ENCODE measurements around the gene AHCYL2. TPM values are rescaled to one million over a fixed set of nuclear protein-coding genes. Genes with fewer than 3 reads are reported as not detected.
A peak's percentile ranks its signal among the peaks of the same experiment; 100 is the strongest.

AHCYL2 gene
- total and polyA plus RNA-seq, 2 experiments from 2014 or later: 7.8 to 29.4 TPM

DNA sequence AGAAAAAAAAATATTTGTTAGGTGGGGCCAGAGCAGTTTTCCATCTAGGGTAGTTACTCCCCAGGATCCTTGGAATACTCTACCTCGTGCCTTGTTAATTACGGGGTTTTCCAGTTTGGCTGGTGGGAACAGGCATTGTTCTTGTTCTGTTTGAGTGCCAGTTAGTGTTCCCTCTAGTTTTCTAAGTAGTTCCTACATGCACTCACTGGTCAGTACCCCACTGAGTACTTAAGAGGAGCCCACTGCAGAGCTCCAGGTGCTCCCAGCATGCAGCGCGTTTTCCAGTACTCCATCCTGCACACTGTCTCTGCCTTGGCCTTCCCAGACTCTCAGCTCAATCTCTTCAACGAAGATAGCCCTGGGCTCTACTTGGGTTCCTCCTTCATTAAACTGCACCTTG lies 58.0 kb downstream of the AHCYL2 start (continued):
- TF ChIP-seq, protein P1, sequence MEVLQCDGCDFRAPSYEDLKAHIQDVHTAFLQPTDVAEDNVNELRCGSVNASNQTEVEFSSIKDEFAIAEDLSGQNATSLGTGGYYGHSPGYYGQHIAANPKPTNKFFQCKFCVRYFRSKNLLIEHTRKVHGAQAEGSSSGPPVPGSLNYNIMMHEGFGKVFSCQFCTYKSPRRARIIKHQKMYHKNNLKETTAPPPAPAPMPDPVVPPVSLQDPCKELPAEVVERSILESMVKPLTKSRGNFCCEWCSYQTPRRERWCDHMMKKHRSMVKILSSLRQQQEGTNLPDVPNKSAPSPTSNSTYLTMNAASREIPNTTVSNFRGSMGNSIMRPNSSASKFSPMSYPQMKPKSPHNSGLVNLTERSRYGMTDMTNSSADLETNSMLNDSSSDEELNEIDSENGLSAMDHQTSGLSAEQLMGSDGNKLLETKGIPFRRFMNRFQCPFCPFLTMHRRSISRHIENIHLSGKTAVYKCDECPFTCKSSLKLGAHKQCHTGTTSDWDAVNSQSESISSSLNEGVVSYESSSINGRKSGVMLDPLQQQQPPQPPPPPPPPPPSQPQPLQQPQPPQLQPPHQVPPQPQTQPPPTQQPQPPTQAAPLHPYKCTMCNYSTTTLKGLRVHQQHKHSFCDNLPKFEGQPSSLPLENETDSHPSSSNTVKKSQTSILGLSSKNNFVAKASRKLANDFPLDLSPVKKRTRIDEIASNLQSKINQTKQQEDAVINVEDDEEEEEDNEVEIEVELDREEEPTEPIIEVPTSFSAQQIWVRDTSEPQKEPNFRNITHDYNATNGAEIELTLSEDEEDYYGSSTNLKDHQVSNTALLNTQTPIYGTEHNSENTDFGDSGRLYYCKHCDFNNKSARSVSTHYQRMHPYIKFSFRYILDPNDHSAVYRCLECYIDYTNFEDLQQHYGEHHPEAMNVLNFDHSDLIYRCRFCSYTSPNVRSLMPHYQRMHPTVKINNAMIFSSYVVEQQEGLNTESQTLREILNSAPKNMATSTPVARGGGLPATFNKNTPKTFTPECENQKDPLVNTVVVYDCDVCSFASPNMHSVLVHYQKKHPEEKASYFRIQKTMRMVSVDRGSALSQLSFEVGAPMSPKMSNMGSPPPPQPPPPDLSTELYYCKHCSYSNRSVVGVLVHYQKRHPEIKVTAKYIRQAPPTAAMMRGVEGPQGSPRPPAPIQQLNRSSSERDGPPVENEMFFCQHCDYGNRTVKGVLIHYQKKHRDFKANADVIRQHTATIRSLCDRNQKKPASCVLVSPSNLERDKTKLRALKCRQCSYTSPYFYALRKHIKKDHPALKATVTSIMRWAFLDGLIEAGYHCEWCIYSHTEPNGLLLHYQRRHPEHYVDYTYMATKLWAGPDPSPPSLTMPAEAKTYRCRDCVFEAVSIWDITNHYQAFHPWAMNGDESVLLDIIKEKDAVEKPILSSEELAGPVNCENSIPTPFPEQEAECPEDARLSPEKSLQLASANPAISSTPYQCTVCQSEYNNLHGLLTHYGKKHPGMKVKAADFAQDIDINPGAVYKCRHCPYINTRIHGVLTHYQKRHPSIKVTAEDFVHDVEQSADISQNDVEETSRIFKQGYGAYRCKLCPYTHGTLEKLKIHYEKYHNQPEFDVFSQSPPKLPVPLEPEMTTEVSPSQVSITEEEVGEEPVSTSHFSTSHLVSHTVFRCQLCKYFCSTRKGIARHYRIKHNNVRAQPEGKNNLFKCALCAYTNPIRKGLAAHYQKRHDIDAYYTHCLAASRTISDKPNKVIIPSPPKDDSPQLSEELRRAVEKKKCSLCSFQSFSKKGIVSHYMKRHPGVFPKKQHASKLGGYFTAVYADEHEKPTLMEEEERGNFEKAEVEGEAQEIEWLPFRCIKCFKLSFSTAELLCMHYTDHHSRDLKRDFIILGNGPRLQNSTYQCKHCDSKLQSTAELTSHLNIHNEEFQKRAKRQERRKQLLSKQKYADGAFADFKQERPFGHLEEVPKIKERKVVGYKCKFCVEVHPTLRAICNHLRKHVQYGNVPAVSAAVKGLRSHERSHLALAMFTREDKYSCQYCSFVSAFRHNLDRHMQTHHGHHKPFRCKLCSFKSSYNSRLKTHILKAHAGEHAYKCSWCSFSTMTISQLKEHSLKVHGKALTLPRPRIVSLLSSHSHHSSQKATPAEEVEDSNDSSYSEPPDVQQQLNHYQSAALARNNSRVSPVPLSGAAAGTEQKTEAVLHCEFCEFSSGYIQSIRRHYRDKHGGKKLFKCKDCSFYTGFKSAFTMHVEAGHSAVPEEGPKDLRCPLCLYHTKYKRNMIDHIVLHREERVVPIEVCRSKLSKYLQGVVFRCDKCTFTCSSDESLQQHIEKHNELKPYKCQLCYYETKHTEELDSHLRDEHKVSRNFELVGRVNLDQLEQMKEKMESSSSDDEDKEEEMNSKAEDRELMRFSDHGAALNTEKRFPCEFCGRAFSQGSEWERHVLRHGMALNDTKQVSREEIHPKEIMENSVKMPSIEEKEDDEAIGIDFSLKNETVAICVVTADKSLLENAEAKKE (CRISPR knock-in tag; IDR thresholded peaks at IDR 0.05): peak; percentile 34; the same call in 1 of the 2 replicates
- TF ChIP-seq CREB1 (CRISPR knock-in tag; IDR thresholded peaks at IDR 0.05; ENCODE audit: low read depth): no peak
- TF ChIP-seq, protein P2, sequence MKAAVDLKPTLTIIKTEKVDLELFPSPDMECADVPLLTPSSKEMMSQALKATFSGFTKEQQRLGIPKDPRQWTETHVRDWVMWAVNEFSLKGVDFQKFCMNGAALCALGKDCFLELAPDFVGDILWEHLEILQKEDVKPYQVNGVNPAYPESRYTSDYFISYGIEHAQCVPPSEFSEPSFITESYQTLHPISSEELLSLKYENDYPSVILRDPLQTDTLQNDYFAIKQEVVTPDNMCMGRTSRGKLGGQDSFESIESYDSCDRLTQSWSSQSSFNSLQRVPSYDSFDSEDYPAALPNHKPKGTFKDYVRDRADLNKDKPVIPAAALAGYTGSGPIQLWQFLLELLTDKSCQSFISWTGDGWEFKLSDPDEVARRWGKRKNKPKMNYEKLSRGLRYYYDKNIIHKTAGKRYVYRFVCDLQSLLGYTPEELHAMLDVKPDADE (IDR thresholded peaks at IDR 0.05): no peak

DNA sequence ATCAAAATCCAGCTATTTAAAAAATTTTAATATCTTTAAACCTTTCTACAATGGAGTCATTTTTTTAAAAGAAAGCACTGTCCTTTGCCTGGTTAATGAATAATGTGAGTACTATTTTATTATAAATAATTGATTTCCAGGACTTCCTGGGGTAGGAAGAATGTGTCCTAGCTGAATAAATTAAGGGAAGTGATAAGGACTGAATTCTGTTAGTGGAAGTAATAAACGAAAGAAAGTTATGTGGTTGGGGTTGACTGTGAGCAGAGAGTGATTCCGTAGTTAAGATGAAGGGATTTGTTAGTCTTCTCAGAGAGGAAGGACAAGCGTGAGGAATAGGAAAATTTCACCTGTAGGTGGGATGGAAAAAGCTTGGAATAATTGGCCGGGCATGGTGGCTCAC lies 59.1 kb downstream of the AHCYL2 start:
- Histone ChIP-seq H3K27me3 (ENCODE audit: insufficient read depth) (no peaks in the 10 kb centered on the region), H3K4me2 (no peak overlapping the region), H3K27ac (ENCODE audit: low read depth) (no peak overlapping the region), H3K4me3 (no peak overlapping the region), H2AFZ (no peak overlapping the region), H3K79me2 (replicated peaks; ENCODE audit: insufficient read depth) (no peaks in the 10 kb centered on the region), H3F3A (replicated peaks; ENCODE audit: low read depth) (no peaks in the 10 kb centered on the region), H3K4me1 (ENCODE audit: insufficient read depth) (peaks cover 25% of the 10 kb centered on the region), H3K9me2 (ENCODE audit: insufficient read depth) (no peaks in the 10 kb centered on the region), H3K36me3 (ENCODE audit: insufficient read depth) (no peaks in the 10 kb centered on the region), H4K20me1 (replicated peaks; ENCODE audit: insufficient read depth) (0 out of 2 replicates have a peak, but pooled peaks cover 4% of the 10 kb centered on the region)
- Mint-ChIP-seq H3K9me3 (no peaks in the 10 kb centered on the region), H3K4me1 (peaks cover 31% of the 10 kb centered on the region), H3K27me3 (ENCODE audit: insufficient read depth, low read depth, poor library complexity) (peaks cover 2% of the 10 kb centered on the region), H3K36me3 (ENCODE audit: low read depth) (no peaks in the 10 kb centered on the region), H3K4me3 (no peak overlapping the region), H3K27ac (no peak overlapping the region)
- no peak for DNase-seq (ENCODE audit: low spot score)
- ATAC-seq: no peak
- TF ChIP-seq NANOG (IDR thresholded peaks at IDR 0.05; ENCODE audit: borderline replicate concordance) (no peak), ZNF331 (CRISPR knock-in tag; IDR thresholded peaks at IDR 0.05; ENCODE audit: low read depth) (no peak), ZNF114 (CRISPR knock-in tag; IDR thresholded peaks at IDR 0.05) (no peak), EZH2 (IDR thresholded peaks at IDR 0.05; ENCODE audit: low read depth, unreplicated experiment) (no peak)
- TF ChIP-seq, protein P1 (CRISPR knock-in tag; IDR thresholded peaks at IDR 0.05): no peak
- TF ChIP-seq, protein P2 (IDR thresholded peaks at IDR 0.05): no peak

All from GM23338 (cell line).